Lung (tissue), 13 donors: ENCODE results near the gene EML5. TPM values are rescaled to one million over a fixed set of nuclear protein-coding genes. Genes with fewer than 3 reads are reported as not detected.
A peak's percentile ranks its signal among the peaks of the same experiment; 100 is the strongest.

ENCODE experiments used
- ATAC-seq: fragments of 200-7000 bp; cut with Tn5 transposase; one replicate; pipeline ENCODE4 v1.9.1; 2020; ENCODE audit warnings: moderate number of reproducible peaks; ENCODE audit not compliant: insufficient read depth, low FRiP score
- DNase-seq, 3 donors: peaks; one replicate each; pipeline ENCODE4 v3.0.0-alpha.2; 2013 to 2017
- H3K27ac ChIP-seq, 2 donors: one replicate each; pipeline ENCODE4 v1.5.1; 2013; ENCODE audit warnings: mild to moderate bottlenecking in 2 of 2, moderate library complexity in 2 of 2, control low read depth in 1 of 2, inconsistent platforms in 1 of 2, low read depth in 1 of 2, low read length in 1 of 2
- H3K27me3 ChIP-seq, 3 donors: one replicate each; pipeline ENCODE4 v1.5.1; 2013; ENCODE audit warnings: low read length in 2 of 3; ENCODE audit not compliant: control insufficient read depth in 3 of 3, insufficient read depth in 3 of 3
- H3K36me3 ChIP-seq, 4 donors: one replicate each; pipeline ENCODE4 v1.5.1; 2013; ENCODE audit warnings: low read length in 4 of 4, mild to moderate bottlenecking in 1 of 4, moderate library complexity in 1 of 4; ENCODE audit not compliant: control insufficient read depth in 4 of 4, insufficient read depth in 4 of 4
- H3K4me1 ChIP-seq, 5 donors: one replicate each; pipeline ENCODE4 v1.5.1; 2013; ENCODE audit warnings: low read length in 5 of 5, mild to moderate bottlenecking in 2 of 5, moderate library complexity in 1 of 5; ENCODE audit not compliant: control insufficient read depth in 5 of 5, insufficient read depth in 5 of 5
- H3K4me3 ChIP-seq: one replicate; pipeline ENCODE4 v1.5.1; 2013; ENCODE audit warnings: mild to moderate bottlenecking, control low read depth, moderate library complexity
- H3K9ac ChIP-seq, 2 donors: one replicate each; pipeline ENCODE4 v1.5.1; 2013; ENCODE audit warnings: low read length in 2 of 2, control low read depth in 1 of 2; ENCODE audit not compliant: insufficient read depth in 1 of 2
- H3K9me3 ChIP-seq, 4 donors: one replicate each; pipeline ENCODE4 v1.5.1; 2013; ENCODE audit warnings: low read length in 3 of 4, mild to moderate bottlenecking in 1 of 4, moderate library complexity in 1 of 4; ENCODE audit not compliant: control insufficient read depth in 4 of 4, insufficient read depth in 3 of 4
- WGBS, 2 donors: extraction: QIAGEN DNeasy Blood & Tissue Kit; methylation state at CpG; one replicate each; pipeline ENCODE4 v1.1.7; 2013; 5-methylcytosine and 5-hydroxymethylcytosine counted together
- polyA plus RNA-seq, 2 donors: library from polyadenylated mRNA; stranded (reverse); fragments of 200-250 nt; gene quantifications; one replicate each; pipeline ENCODE4 v1.2.1, GENCODE V29; 2013
- small RNA-seq: library from RNA; depleted of rRNA; stranded (forward); fragments of <200 nt; gene quantifications from one replicate; pipeline ENCODE3, GENCODE V24; 2014; ENCODE audit warnings: low replicate concordance
- total RNA-seq, 2 donors: library from RNA; depleted of rRNA in 1 of 2; stranded (reverse); fragments of >200 nt in 1 of 2; gene quantifications; one replicate each; pipeline ENCODE4 v1.2.1, GENCODE V29; 2014 to 2021
- TF ChIP-seq, protein P1 (sequence below): IDR thresholded peaks from 2 replicates; pipeline ENCODE4 v1.5.1; 2012; ENCODE audit warnings: mild to moderate bottlenecking; ENCODE audit errors: control extremely low read depth, extremely low read depth
- donor health status: control.
- donor health status: control.
- donor health status: Bipolar disorder and iron deficiency.
- donor health status: healthy.
- donor health status: DM: yes; HTN: yes; CAD: no.

Gene EML5
- total and polyA plus RNA-seq, 4 donors = 0.31 to 10.2 (median 1.2) TPM

DNA sequence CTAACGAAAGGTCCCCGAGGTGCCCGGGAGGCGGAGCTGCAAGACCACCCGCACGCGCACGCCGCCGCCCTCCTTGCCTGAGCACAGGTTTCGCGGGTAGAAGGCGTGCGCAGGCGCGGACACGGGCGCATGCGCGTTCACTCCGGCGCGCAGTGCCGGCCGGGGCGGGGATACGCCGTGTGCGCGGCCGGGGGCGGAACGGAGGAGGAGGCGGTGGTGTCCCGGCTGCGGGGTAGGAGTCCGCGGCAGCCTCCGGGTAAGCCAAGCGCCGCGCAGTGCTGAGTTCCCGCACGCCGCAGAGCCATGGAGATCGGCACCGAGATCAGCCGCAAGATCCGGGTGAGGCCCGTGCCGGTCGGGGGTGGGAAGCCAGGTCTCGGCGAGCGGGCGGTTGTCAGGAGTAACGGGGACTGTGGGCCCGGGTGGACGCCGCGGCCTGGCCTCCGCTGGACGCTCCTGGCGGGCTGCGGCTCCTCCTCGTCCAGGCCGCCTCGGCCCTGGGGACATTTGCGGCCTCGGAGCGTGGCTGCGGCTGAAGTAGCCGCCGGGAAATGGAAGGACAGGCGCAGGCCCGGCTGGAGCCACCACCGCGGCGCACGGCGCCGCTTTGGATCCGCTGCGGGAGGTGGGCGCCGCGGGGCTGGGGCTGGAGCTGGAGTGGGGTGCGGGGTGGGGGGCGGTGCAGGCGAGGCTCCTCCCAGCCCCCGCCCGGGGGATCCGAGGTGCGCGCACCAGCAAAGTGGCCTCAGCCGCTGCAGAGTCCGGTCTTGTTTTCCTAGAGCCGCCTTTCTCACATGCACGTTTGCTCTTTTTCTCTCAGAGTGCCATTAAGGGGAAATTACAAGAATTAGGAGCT lies 229.7 kb downstream of the EML5 start, which contains the start of gene ZC3H14:
Gene ZC3H14 (plus strand): TSS at position 207 of the 856 bp plus-strand sequence. CDS start 97 bp downstream, at position 304.
- peak; percentile 97 for ATAC-seq
- no peaks in the 10 kb centered on the region for H3K9me3 ChIP-seq
- peaks cover 0 to 13% (median 2%) of the 10 kb centered on the region in 5 donors for H3K4me1 ChIP-seq
- H3K27ac ChIP-seq = peak within 1 kb of the TSS; percentile 95 to 97
- H3K4me3 ChIP-seq = peak within 1 kb of the TSS; percentile 100
- 1% methylated on average over 85 to 99 of the region's 99 CpGs for WGBS, 2 donors
- H3K27me3 ChIP-seq = no peaks in the 10 kb centered on the region
- DNase-seq = peak; percentile 92 to 94 (median 92)
- TF ChIP-seq, protein P1, sequence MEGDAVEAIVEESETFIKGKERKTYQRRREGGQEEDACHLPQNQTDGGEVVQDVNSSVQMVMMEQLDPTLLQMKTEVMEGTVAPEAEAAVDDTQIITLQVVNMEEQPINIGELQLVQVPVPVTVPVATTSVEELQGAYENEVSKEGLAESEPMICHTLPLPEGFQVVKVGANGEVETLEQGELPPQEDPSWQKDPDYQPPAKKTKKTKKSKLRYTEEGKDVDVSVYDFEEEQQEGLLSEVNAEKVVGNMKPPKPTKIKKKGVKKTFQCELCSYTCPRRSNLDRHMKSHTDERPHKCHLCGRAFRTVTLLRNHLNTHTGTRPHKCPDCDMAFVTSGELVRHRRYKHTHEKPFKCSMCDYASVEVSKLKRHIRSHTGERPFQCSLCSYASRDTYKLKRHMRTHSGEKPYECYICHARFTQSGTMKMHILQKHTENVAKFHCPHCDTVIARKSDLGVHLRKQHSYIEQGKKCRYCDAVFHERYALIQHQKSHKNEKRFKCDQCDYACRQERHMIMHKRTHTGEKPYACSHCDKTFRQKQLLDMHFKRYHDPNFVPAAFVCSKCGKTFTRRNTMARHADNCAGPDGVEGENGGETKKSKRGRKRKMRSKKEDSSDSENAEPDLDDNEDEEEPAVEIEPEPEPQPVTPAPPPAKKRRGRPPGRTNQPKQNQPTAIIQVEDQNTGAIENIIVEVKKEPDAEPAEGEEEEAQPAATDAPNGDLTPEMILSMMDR = no peak
- peaks cover 0 to 9% (median 3%) of the 10 kb centered on the region in 4 donors for H3K36me3 ChIP-seq
- H3K9ac ChIP-seq = peak within 1 kb of the TSS; percentile 82 to 84

DNA sequence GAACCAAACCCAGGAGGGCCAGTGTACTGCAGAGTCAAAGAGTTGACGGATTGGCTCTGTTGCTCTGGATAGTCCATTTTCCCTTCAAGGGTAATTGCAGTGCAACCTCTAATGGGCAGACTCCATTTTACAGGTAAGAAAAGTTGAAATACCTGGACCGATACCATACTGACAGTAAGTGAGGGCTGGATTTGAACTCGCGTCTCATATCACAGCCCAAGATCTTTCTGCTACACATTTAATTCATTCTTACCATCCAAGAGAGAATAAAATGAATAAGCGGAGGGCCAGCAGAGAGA lies 230.3 kb downstream of the EML5 start:
- Histone ChIP-seq H3K27me3 (no peaks in the 10 kb centered on the region), H3K27ac (peak overlapping the region; percentile 95 to 97), H3K9ac (no peak overlapping the region), H3K9me3 (no peaks in the 10 kb centered on the region), H3K4me3 (peak overlapping the region; percentile 100), H3K4me1 (peaks cover 0 to 13% (median 2%) of the 10 kb centered on the region in 5 donors), H3K36me3 (peaks cover 0 to 6% (median 0%) of the 10 kb centered on the region in 4 donors)
- DNase-seq (no peak), ATAC-seq (no peak)
- TF ChIP-seq, protein P1 = no peak
- WGBS, 2 donors = 27 to 37% methylated on average over 5 of the region's 5 CpGs

Small RNA genes within 50 kb of the gene (small RNA-seq; reads per million reads assigned to genes)
- not detected for gene RF00019
- gene RNU4-92P = not detected

Other genes starting within 250 kb of the EML5 start
- gene PTPN21, start 237.9 kb downstream of the EML5 start, total RNA-seq = 10 to 100 TPM; 31.6 to 39.3 TPM
- 1 to 10 TPM; 8.2 to 8.7 TPM for gene PTPN21, start 237.9 kb downstream of the EML5 start, polyA plus RNA-seq
- 10 to 100 TPM; 46.9 to 79.7 TPM for gene ZC3H14, start 229.9 kb downstream of the EML5 start, total RNA-seq
- gene ZC3H14, start 229.9 kb downstream of the EML5 start, polyA plus RNA-seq = 10 to 100 TPM; 21.9 to 25.8 TPM
- 10 to 100 TPM; 20.9 to 29.8 TPM for gene TTC8, start 31.7 kb upstream of the EML5 start, total RNA-seq
- gene TTC8, start 31.7 kb upstream of the EML5 start, polyA plus RNA-seq = 10 to 100 TPM in 1 of 2 donors, 1 to 10 TPM in 1; 9.6 to 11.1 TPM